Ishikawa (cell line): Measurements from ENCODE around the gene ARMS2.
A peak's percentile ranks its signal among the peaks of the same experiment; 100 is the strongest.

Experiments used
- CEBPB ChIP-seq: IDR thresholded peaks from 2 replicates; pipeline ENCODE4 v1.6.1; 2012
- CREB1 ChIP-seq: IDR thresholded peaks from 2 replicates; pipeline ENCODE4 v1.6.1; 2012; ENCODE audit warnings: low read depth
- EGR1 ChIP-seq: IDR thresholded peaks from 2 replicates; pipeline ENCODE4 v1.6.1; 2012
- EP300 ChIP-seq: IDR thresholded peaks from 2 replicates; pipeline ENCODE4 v1.6.1; 2012; ENCODE audit warnings: borderline replicate concordance
- FOXM1 ChIP-seq: IDR thresholded peaks from 2 replicates; pipeline ENCODE4 v1.6.1; 2012; ENCODE audit warnings: low read depth, borderline replicate concordance
- MAX ChIP-seq: IDR thresholded peaks from 2 replicates; pipeline ENCODE4 v1.6.1; 2012
- NFIC ChIP-seq: IDR thresholded peaks from 2 replicates; pipeline ENCODE4 v1.6.1; 2012
- RAD21 ChIP-seq: IDR thresholded peaks from 2 replicates; pipeline ENCODE4 v1.6.1; 2012; ENCODE audit warnings: low read depth
- REST ChIP-seq: IDR thresholded peaks from 2 replicates; pipeline ENCODE4 v1.6.1; 2012; ENCODE audit warnings: low read depth, mild to moderate bottlenecking
- TAF1 ChIP-seq: IDR thresholded peaks from 2 replicates; pipeline ENCODE4 v1.6.1; 2012; ENCODE audit warnings: low read depth, mild to moderate bottlenecking
- TCF12 ChIP-seq: IDR thresholded peaks from 2 replicates; pipeline ENCODE4 v1.6.1; 2012; ENCODE audit warnings: low read depth
- TEAD4 ChIP-seq: IDR thresholded peaks from 2 replicates; pipeline ENCODE4 v1.6.1; 2012
- USF1 ChIP-seq: IDR thresholded peaks from 2 replicates; pipeline ENCODE4 v1.6.1; 2012
- YY1 ChIP-seq: IDR thresholded peaks from 2 replicates; pipeline ENCODE4 v1.6.1; 2012; ENCODE audit warnings: low read depth
- ZBTB7A ChIP-seq: IDR thresholded peaks from 2 replicates; pipeline ENCODE4 v1.6.1; 2012; ENCODE audit warnings: low read depth

The ARMS2 gene

GRCh38 chr10:122503012-122503411, 48.6 kb downstream of the ARMS2 start:
- TF ChIP-seq NFIC (no peak), CEBPB (no peak), TCF12 (no peak), REST (no peak), EP300 (no peak), RAD21 (no peak), TAF1 (no peak), ZBTB7A (no peak), MAX (no peak), YY1 (no peak)

- no peak for TF ChIP-seq CEBPB
- TF ChIP-seq CREB1, result no peak
- no peak for TF ChIP-seq TEAD4
- no peak for TF ChIP-seq NFIC
- no peak for TF ChIP-seq MAX
- no peak for TF ChIP-seq REST
- TF ChIP-seq USF1, result no peak
- TF ChIP-seq TAF1, result no peak
These were observed 49.6 kb downstream of the ARMS2 start for GRCh38 chr10:122503886-122504609.

- TF ChIP-seq EP300 (no peak), FOXM1 (no peak), YY1 (0 out of 2 replicates have a peak, but pooled peaks have one; percentile 32), NFIC (peak; percentile 97), CEBPB (no peak)
These were observed 50.1 kb downstream of the ARMS2 start for GRCh38 chr10:122504610-122504950.

GRCh38 chr10:122505011-122505410, 50.6 kb downstream of the ARMS2 start:
- no peak for TF ChIP-seq FOXM1
- peak; percentile 16; the same call in 1 of the 2 replicates for TF ChIP-seq REST

- TF ChIP-seq RAD21 (no peak), EGR1 (no peak)
These were observed 51.6 kb downstream of the ARMS2 start for GRCh38 chr10:122505885-122506645.
